Endothelial cell of umbilical vein (primary cell): Measurements from ENCODE around the gene UBE3B. TPM values are rescaled to one million over a fixed set of nuclear protein-coding genes. Genes with fewer than 3 reads are reported as not detected.
"Not testable (repeated sequence)": the region's sequence is repeated elsewhere in the genome, so short reads cannot be mapped to it uniquely, and the experiment has no call there.

Source experiments
- BruUV-seq: library from RNA; stranded (reverse); fragments of 400-500 nt; replicated peaks from 2 replicates; lab custom pipeline; 2021; lab: Mats Ljungman, UMichigan
- CTCF ChIA-PET: fragments of 300-600, 350-600 bp; sonication (Branson Sonifier 250); formaldehyde crosslinking; loops from one replicate; lab custom pipeline; 2021; ENCODE audit warnings: antibody characterized with exemption, inconsistent platforms; lab: Charles Lee
- POLR2A ChIA-PET: fragments of 300-600, 350-600 bp; sonication (Branson Sonifier 250); formaldehyde crosslinking; loops from one replicate; lab custom pipeline; 2021; ENCODE audit warnings: antibody characterized with exemption, inconsistent platforms; lab: Charles Lee
- DNase-seq: peaks from one replicate; pipeline ENCODE4 v3.0.0-alpha.2; 2011; ENCODE audit warnings: low read depth, low spot score
- FAIRE-seq: peaks from 2 replicates; lab custom pipeline; 2011; peaks lifted over from hg19 to GRCh38; lab: Jason Lieb, UNC
- H2AFZ ChIP-seq: 2 replicates; pipeline ENCODE4 v1.6.0; 2012; ENCODE audit warnings: low read depth, low read length, control low read depth, inconsistent platforms
- H3K27ac ChIP-seq: 2 replicates; pipeline ENCODE4 v1.5.1; 2011; ENCODE audit warnings: low read depth, mild to moderate bottlenecking, control low read depth, low read length, moderate library complexity; ENCODE audit not compliant: insufficient read depth
- H3K27me3 ChIP-seq, 2 experiments: 2 replicates each; pipeline versions ENCODE4 v1.6.0 to v1.6.1; 2011; ENCODE audit warnings: low read length in 2 of 2, mixed read lengths in 1 of 2; ENCODE audit not compliant: control insufficient read depth in 2 of 2, insufficient read depth in 2 of 2
- H3K36me3 ChIP-seq, 2 experiments: 2 replicates in 1 of 2; 3 replicates in 1 of 2; pipeline ENCODE4 v1.5.1; 2011; ENCODE audit warnings: low read length in 2 of 2, mild to moderate bottlenecking in 1 of 2, moderate library complexity in 1 of 2; ENCODE audit not compliant: control insufficient read depth in 2 of 2, insufficient read depth in 2 of 2; ENCODE audit errors: extremely low read depth in 1 of 2
- H3K4me1 ChIP-seq: 3 replicates; pipeline ENCODE4 v1.5.1; 2011; ENCODE audit warnings: mild to moderate bottlenecking, low read length; ENCODE audit not compliant: control insufficient read depth, insufficient read depth; ENCODE audit errors: extremely low read depth
- H3K4me2 ChIP-seq: 2 replicates; pipeline ENCODE4 v1.6.1; 2011; ENCODE audit warnings: low read length, control low read depth, mixed read lengths; ENCODE audit not compliant: insufficient read depth
- H3K4me3 ChIP-seq, 3 experiments: fragments of 200-600 bp in 1 of 3; sonication (generic), shearing (Covaris generic) in 1 of 3; replicated peaks in 1 of 3; 2 replicates each; pipeline ENCODE4 v1.5.1; 2011 to 2016; ENCODE audit warnings: control low read depth in 3 of 3, low read length in 3 of 3, mild to moderate bottlenecking in 2 of 3, inconsistent platforms in 1 of 3, low read depth in 1 of 3, moderate library complexity in 1 of 3; ENCODE audit not compliant: insufficient read depth in 1 of 3
- H3K79me2 ChIP-seq: 2 replicates; pipeline ENCODE4 v1.6.0; 2012; ENCODE audit warnings: low read length, inconsistent platforms; ENCODE audit not compliant: control insufficient read depth, insufficient read depth
- H3K9ac ChIP-seq: replicated peaks from 2 replicates; pipeline ENCODE3; 2011; ENCODE audit warnings: low read length, control low read depth; ENCODE audit not compliant: insufficient read depth; ENCODE audit errors: extremely low read depth
- H3K9me1 ChIP-seq: replicated peaks from 3 replicates; pipeline ENCODE4 v1.6.0; 2011; ENCODE audit warnings: mild to moderate bottlenecking, low read length; ENCODE audit not compliant: control insufficient read depth, insufficient read depth; ENCODE audit errors: extremely low read depth
- H3K9me3 ChIP-seq: replicated peaks from 2 replicates; pipeline ENCODE4 v1.5.1; 2012; ENCODE audit warnings: low read length, inconsistent platforms; ENCODE audit not compliant: control insufficient read depth, insufficient read depth
- H4K20me1 ChIP-seq: replicated peaks from 2 replicates; pipeline ENCODE3; 2011; ENCODE audit warnings: mild to moderate bottlenecking, low read length; ENCODE audit not compliant: control insufficient read depth, insufficient read depth; ENCODE audit errors: extremely low read depth
- EZH2 ChIP-seq: IDR thresholded peaks from 2 replicates; pipeline ENCODE4 v1.6.1; 2012; ENCODE audit warnings: borderline replicate concordance, low read depth, mild to moderate bottlenecking, moderate library complexity, low read length, inconsistent platforms; ENCODE audit not compliant: severe bottlenecking
- GATA2 ChIP-seq: IDR thresholded peaks from 2 replicates; pipeline ENCODE4 v1.7.0; 2011; ENCODE audit warnings: low read depth, mild to moderate bottlenecking, moderate library complexity, mixed read lengths, low read length; ENCODE audit not compliant: insufficient read length, insufficient read depth
- JUN ChIP-seq: IDR thresholded peaks from 2 replicates; pipeline ENCODE4 v1.6.1; 2011; ENCODE audit warnings: borderline replicate concordance, low read depth; ENCODE audit not compliant: insufficient read length, insufficient read depth
- MYC ChIP-seq: IDR thresholded peaks from one replicate; pipeline ENCODE4 v1.6.1; 2011; ENCODE audit warnings: mild to moderate bottlenecking, low read depth, low read length
- POLR2AphosphoS5 ChIP-seq: IDR thresholded peaks from 2 replicates; pipeline ENCODE4 v1.6.1; 2012; ENCODE audit warnings: low read depth, mild to moderate bottlenecking, control low read depth, low read length, moderate library complexity; ENCODE audit not compliant: insufficient read depth
- dilution Hi-C: fragments of 300-500 bp; cut with MboI; formaldehyde crosslinking; loops from one replicate; pipeline ENCODE4 v1.15.0; 2019; ENCODE audit warnings: low sequenced_read_pairs; ENCODE audit not compliant: extremely low pct_ligation_motif_present
- intact Hi-C: fragments of 100-400 bp; cut with micrococcal nuclease; formaldehyde crosslinking; loops from one replicate; pipeline ENCODE4 v1.10.0; 2022
- polyA plus RNA-seq, 4 experiments: library from polyadenylated mRNA; depleted of rRNA in 3 of 4; stranded (reverse) in 3 of 4; unstranded in 1 of 4; fragments of >200 nt; gene quantifications; 2 replicates each; pipeline versions ENCODE4 v1.2.1 to v1.2.3, GENCODE V29; 2011 to 2012; ENCODE audit warnings: missing spikeins in 1 of 4
- total RNA-seq: library from RNA; stranded (reverse); gene quantifications from 2 replicates; pipeline ENCODE4 v1.2.3, GENCODE V29; 2021
- TF ChIP-seq, protein P1 (sequence below): IDR thresholded peaks from 2 replicates; pipeline ENCODE4 v1.6.1; 2011; ENCODE audit not compliant: insufficient read depth, insufficient read length

Gene UBE3B
- total and polyA plus RNA-seq, 2 donors (not counting 3 experiments of a cell fraction or from before 2014, with no cell fraction given): 24.9 to 40.8 TPM

DNA sequence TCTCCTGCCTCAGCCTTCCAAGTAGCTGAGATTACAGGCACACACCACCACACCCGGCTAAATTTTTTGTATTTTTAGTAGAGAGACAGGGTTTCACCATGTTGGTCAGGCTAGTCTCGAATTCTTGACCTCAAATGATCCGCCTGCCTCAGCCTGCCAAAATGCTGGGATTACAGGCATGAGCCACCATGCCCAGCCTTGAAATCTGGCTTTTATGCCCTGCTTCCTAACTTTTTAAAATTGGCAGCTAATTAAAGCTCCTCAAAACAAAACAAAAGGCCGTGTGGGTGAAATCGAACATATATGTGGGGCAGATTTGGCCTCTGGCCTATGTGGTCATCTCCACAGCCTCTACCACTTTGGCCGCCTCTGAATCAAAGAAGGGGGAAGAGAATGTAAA lies 38.3 kb upstream of the UBE3B start:
- Histone ChIP-seq H3K4me2 (no peak overlapping the region), H3K9me3 (no peaks in the 10 kb centered on the region), H3K9ac (no peak overlapping the region), H3K27me3 (no peaks in the 10 kb centered on the region), H3K9me1 (no peaks in the 10 kb centered on the region), H3K4me1 (no peaks in the 10 kb centered on the region), H4K20me1 (no peaks in the 10 kb centered on the region), H3K4me3 (no peak overlapping the region), H3K79me2 (no peaks in the 10 kb centered on the region), H3K36me3 (no peaks in the 10 kb centered on the region), H2AFZ (no peak overlapping the region), H3K27ac (no peak overlapping the region)
- ChIA-PET CTCF (interaction anchor here (0.7 to 1.5 kb wide), 2 partner anchors 11 to 336 kb away, joined by 3 to 4 read pairs; no protein-coding TSS in a partner anchor), POLR2A (no interaction called here)
- intact Hi-C loops: no loop called here
- no TSS peak for BruUV-seq
- dilution Hi-C loops: no loop called here
- DNase-seq (no peak), FAIRE-seq (no peak)
- no peak for TF ChIP-seq POLR2AphosphoS5
- no peak for TF ChIP-seq JUN
- TF ChIP-seq EZH2: no peak
- no peak for TF ChIP-seq GATA2
- TF ChIP-seq, protein P1, sequence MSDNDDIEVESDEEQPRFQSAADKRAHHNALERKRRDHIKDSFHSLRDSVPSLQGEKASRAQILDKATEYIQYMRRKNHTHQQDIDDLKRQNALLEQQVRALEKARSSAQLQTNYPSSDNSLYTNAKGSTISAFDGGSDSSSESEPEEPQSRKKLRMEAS: no peak
- TF ChIP-seq MYC: no peak

- POLR2A ChIA-PET, H3K27me3 ChIP-seq, H4K20me1 ChIP-seq, H3K4me1 ChIP-seq, H3K4me2 ChIP-seq, H3K4me3 ChIP-seq, dilution Hi-C loops, H3K27ac ChIP-seq, H3K9me3 ChIP-seq, H3K79me2 ChIP-seq, intact Hi-C loops, H3K9ac ChIP-seq, H3K36me3 ChIP-seq, FAIRE-seq, H2AFZ ChIP-seq, DNase-seq, H3K9me1 ChIP-seq, BruUV-seq: not testable (repeated sequence)
- CTCF ChIA-PET: interaction anchor here (0.7 to 1.5 kb wide), 2 partner anchors 12 to 335 kb away, joined by 3 to 4 read pairs; no protein-coding TSS in a partner anchor
Observed at GRCh38 chr12:109439951-109440350, 37.5 kb upstream of the UBE3B start.
